ENCODE results near the gene CDH7.

Gene CDH7

DNA sequence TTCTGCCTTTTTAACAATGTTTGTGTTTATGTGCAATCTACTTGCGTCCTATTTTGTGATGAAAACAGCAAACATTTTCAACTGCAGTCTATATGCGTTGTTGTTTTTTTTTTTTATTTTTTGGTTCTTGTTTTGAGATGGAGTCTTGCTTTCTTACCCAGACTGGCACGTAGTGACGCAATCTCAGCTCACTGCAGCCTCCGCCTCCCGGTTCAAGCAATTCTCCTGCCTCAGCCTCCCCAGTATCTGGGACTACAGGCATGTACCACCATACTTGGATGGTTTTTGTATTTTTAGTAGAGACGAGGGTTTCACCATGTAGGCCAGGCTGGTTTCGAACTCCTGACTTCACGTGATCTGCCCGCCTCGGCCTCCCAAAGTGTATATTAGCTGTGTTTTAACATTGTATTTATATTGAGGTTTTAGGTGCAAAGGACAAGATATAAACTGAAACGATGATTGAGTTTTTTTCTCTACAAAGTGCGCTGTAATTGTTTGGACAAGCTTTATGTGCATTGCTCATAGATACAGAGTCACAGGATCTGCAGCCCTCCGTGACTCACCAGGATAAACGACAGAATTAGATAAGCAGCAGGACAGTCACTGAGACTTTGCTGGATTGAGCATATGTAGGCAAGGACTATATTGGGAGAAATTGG lies 17.4 kb downstream of the CDH7 start:
- DNase-seq (ENCODE audit: low spot score): no peak

DNA sequence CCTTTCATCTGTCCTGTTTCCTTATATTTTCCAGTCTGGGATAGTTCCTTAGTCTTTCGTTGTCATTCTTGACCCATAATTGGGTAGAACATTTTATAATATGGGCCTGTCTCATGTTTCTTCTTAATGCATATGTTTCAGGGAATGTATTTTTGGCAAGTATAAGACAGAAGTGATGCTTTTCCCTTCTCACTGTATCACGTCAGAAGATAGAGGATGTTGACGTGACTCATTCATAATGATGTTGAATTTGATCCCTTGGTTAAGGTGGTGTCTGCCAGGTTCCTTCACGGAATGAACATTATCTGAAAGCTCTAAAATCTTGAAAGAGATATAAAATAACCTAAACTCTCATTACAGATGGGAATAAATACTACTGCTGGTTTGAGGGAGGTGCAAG lies 18.8 kb downstream of the CDH7 start:
- no peak for DNase-seq (ENCODE audit: low spot score)

DNA sequence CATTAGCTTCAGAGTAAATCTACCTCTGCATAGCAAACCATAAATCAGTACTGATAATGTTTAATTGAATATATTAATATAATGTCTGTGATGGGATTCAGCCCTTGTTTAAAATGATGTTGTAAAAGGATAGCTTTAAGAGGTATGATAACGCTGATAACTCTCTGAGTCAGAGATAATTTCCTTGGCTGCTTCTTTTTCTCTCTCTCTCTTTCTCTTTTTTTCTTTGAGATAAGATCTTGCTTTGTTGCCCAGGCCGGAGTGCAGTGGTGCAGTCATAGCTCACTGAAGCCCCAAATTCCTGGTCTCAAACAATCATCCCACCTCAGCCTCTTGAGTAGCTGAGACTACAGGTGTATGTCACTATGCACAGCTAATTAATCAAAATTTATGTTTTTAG lies 35.7 kb downstream of the CDH7 start:
- no peak for DNase-seq (ENCODE audit: low spot score)

DNA sequence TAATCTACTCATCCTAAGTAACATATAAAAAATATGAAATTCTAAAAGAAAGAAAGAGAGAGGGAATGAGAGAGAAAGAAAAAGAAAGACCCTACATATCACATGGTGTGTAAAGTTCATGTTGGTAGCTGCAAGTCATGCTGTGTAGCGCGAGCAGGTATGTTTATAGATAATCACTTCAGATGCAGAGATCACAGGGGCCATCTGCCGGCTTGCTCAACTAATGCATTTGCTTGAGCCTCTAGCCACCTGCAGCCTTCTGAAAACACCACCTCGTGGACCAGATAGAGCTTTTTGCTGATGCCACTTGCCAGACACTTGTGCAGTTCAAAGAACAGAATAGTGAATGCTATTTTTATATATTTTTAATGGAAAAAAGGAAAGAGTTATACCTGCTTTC lies 37.6 kb downstream of the CDH7 start:
- no peak for DNase-seq (ENCODE audit: low spot score)

DNA sequence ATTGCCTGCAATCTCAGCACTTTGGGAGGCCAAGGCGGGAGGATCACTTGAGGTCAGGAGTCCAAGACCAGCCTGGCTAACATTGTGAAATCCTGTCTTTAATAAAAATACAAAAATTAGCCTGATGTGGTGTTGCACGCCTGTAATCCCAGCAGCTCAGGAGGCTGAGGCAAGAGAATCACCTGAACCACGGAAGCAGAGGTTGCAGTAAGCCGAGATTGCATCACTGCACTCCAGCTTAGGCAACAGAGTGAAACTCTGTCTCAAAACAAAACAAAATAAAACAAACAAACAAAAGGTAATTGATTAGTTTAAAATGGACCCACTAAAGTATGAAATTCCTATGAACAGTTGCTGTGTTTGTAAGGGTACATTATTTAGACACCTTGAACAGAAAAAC lies 39.8 kb downstream of the CDH7 start:
- DNase-seq (ENCODE audit: low spot score): no peak

DNA sequence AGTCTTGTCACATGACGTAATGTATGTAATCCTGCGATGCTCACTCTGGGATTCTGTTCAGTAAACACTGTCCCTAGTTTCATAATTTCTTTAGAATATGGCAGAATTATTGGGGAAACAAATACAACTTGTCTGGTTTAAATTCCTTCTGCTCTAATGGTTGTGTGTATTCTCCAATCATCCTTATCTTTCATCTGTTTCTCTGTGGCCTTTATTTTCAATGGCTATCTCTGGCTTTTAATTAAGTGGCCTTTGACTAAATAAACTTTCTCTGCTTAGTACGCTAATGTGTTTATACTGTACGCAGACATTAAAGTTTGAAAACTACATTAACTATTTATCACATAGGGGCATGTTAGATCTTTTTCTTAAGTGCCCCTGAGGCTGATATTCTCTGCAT lies 40.9 kb downstream of the CDH7 start:
- DNase-seq (ENCODE audit: low spot score): no peak

DNA sequence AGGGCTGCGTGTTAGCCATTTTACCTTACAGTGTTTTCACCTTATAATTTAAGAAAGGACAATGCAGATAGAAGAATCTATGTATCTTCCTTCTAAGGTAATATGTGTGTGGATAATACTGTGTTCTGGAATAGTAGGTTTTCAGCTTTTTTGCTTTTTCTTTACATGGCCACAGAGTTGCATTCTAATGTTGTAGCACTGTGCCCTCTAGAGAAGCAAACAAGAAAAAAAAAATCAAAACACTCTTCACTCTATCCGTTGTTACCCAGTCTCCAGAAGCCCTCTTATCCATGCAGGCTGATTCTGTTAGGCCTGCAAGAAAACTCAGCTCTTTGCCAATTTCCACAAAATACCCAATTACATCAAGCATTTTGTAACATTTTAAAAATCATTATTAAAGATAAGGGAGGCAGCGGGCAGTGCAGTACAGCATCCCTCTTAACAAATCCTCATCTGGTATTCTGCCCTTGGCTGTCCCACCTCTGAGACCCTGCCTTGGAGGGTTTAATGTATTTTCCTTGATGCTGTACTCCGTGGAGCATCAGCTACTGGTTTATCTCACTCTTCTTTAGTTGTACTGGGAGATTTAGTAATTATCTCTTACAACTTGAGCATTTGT lies 41.8 kb downstream of the CDH7 start:
- DNase-seq (ENCODE audit: low spot score): no peak

DNA sequence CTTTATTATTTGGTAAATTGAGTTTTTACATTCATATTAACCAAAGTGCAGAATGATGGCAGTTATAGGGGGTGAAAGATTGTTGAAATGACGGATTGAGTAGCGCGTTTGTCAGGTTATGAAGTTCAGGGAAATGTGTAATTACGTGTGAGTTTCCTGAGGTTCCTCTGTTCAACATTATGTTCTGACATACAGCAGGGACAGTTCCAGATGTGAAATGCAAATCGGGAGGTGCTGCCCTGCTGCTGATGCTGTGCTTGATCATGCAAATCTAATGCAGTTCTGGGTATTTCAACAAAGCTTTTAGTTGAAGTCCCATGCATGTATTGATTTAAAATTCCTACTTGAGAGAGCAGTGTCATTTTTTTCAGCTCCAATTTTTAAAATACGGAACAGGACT lies 57.9 kb downstream of the CDH7 start:
- no peak for DNase-seq (ENCODE audit: low spot score)

DNA sequence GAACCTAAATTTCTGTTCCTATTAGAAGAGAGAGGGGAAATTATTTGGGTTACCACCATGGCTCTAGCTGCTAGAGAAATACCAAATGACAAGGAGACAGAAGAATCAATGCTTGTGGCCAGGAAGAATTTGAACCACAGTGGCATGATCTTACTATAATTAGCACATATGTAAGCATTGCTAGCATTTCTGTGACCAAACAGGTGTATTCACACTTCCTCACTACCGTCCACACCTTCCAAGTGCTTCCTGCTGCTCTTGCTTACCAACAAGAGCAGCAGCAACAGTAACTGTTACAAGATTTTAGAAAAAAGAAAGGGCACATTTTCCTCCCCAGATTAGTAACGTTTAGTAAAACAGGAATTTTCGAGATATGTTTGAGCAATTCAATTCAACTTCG lies 60.5 kb downstream of the CDH7 start:
- no peak for DNase-seq (ENCODE audit: low spot score)

DNA sequence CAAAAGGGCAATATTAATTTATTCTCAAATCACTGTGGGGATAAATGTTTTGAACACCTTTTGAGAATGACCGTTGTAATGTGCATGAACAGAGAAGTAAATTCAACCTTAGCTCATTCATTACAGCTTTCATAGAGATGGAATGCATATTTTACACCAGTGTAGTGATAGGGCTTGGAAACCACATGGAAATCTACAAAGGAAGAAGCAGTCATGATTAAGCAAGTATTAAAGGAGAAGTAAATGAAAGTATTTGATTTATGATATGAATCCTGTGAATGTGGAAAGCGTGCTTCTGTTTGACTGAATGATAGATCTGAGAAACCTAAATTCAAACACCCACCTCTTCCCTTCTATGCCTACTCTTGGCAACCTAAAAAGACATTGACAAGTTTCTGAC lies 64.7 kb downstream of the CDH7 start:
- DNase-seq (ENCODE audit: low spot score): no peak

DNA sequence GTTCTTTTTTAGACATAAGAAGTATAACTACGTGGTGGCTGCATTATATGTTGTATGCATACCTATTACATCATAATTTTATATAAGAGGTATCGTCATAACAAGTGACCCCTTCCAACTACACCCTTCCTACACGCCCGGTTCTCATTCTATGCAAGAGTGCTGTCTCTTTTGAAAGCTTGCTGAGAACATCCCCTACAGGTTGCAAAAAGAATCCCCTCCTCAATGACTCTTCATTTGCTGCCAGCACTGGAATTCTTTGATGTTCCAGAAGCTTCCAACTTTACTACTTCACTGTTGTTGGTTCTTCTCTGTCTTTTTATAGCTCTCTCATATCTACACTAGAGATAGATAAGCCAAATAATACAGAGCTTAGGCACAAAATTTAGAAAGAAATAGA lies 66.4 kb downstream of the CDH7 start:
- DNase-seq (ENCODE audit: low spot score): no peak

DNA sequence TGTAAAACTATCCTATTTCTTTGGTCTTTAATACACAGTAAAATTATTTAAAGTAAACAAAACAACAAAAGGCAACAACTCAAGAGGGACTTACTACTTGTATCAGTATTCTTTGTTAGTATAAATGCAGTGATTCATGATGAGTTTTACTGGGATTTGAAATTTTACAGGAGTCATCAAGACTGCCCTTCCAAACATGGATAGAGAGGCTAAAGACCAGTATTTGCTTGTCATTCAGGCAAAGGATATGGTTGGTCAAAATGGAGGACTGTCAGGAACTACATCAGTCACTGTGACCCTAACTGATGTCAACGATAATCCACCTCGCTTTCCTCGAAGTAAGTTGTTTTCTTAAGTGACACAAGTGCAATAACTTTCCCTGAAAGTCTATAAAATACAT lies 71.1 kb downstream of the CDH7 start:
- DNase-seq (ENCODE audit: low spot score): no peak

DNA sequence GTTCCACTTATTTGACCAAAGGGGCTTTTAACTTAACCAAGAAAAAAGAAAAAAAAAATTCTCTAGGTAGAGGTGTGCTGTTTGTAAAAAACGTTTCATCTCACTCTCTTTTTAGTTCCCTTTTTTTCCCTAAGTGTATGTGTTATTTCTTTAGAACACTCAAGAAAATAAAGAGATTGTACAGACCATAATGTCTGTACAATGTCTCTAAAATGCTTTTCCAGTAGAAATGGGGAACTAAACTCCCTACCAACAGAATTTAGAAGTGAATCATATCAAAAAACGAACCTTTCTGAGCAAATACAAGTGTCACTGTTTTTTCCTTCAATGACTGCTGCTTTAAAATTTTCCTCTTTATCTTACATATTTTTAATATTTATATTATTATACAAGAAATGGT lies 72.0 kb downstream of the CDH7 start:
- no peak for DNase-seq (ENCODE audit: low spot score)

DNA sequence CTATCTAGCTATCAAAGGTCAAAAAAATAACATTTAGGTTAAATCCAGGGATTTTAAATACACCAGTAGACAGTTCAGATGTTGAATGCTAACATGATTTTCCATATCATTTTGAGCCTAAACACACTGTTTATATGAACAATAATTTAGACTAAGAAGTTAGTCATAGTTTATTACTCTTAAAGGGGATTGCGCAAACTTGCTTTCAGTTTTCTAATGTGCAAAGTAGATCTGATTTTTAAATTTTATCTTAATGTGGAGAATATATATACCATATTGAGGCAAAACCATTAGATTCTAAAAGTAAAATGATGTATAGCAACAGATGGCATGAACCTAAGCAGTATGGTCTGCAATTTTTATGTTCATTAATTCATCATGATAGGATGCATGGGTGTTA lies 76.6 kb downstream of the CDH7 start:
- DNase-seq (ENCODE audit: low spot score): no peak

DNA sequence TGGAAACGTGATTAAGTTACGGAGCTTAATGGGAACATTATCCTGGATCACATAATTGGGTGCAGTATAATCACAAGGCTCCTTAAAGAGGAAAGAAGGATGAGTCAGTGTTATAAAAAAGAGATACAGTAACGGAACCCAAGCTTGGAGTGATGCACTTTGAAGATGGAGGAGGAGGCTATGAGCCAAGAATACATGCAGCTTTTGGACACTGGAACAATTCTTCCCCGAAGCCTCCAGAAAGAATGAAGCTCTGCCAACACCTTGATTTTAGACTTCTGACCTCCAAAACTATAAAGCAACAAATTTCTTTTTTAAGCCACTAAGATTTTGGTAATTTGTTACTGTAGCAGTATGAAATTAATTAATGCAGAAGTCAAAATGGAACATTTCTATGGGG lies 85.1 kb downstream of the CDH7 start:
- no peak for DNase-seq (ENCODE audit: low spot score)

DNA sequence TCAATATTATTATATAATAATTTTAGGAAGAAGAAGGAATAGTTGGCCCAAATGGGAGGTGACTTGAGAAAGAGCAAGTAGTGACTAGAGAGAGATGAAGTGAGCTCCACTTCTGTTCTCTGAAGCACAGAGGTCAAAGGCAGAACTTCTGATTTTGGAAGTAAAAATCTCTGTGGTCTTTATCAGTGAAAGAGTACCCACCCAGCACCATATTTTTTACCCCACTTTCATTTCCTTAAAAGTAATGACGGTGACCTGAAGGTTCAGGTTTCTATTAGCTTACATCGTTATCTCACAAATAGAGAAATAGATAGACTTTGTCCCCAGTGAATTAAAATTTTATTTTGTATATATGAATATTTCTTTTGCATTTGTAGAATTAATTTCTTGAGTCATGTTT lies 95.3 kb downstream of the CDH7 start:
- DNase-seq (ENCODE audit: low spot score): no peak

DNA sequence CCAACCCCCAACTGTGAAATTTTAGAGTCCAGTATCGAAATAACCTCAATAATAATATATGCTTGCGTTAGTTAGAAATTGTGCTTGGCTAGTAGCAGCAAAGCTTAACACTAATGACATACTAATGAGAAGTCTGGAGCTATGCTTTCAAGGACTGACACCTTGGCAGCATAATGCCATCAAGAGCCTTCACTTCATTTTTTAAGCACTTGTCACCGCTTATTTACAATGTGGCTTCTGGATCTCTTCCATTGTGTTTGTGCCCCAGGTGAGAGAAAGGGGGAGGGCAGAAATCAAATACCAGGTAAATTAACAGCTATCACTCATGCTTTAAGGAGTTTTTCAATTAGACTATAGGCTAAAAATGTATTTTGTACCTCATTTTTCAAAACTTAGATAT lies 101.5 kb downstream of the CDH7 start:
- no peak for DNase-seq (ENCODE audit: low spot score)

DNA sequence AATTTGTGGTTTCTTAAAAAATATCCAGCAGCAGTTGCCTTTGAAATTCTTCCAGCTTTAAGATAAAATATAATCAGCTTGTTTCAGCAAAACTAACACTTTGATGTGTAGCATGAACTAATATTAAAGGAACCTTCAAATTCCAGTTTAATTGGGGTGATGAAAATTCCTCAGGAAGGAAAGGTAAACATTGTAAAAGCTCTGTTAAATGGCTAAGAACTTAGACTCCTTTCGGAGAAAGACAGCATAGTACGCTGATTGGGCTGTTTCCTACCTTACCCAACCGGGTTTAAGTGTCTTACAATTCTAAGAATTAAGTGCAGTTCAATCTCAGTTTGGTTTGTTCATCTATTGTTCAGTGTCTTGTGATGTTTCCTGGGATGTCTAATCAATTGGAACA lies 108.3 kb downstream of the CDH7 start:
- no peak for DNase-seq (ENCODE audit: low spot score)

DNA sequence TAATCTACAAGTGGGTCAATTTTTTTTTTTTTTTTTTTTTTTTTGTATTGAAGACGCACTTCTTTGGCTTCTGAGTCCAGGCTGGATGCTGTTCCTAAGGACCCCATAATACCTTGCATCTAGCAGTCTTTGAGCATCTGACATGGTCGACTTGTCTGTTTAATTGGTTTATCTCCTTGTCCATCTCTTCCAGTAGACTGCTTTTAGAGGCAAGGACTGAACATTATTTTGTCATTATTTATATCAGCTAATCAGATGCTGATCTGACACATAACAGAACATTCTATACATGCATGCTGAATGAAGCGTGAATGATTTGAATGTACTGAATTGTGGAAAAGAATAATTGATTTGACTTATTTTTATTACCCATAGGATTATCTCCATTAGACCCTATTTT lies 118.7 kb downstream of the CDH7 start:
- DNase-seq (ENCODE audit: low spot score): no peak

DNA sequence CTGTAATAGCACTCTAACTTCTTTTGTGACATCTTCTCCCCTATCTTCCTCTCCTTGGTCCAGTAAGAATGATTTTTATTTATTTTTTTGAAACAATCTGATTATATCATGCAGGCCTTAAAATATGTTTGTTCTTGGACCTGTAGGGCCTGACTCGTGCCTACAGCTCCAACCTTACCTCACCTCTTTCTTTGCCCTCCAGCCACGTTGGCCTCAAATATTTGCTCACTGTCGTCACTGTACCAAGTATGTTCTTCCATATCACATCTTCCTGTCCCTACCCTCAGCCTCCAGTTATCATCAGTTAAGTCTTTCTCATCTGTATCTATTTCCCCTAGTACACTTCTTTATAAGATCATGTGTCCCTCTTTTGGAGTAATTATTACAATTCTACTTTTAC lies 125.5 kb downstream of the CDH7 start:
- DNase-seq (ENCODE audit: low spot score): no peak

DNA sequence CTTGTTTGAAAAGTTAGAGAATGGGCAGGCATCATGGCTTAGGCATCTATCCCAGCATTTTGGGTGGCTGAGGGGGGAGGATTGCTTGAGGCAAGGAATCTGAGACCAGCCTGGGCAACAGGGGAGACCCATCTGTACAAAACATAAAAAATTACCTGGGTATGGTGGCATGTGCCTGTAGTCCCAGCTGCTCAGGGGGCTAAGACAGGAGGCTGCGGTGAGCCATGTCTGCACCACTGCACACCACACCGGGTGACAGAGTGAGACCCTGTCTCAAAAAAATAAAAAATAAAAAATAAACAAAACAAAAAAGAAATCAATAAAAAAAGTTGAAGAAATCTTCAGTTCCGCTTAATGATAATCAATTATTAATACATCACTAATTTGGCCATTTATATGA lies 146.5 kb downstream of the CDH7 start:
- no peak for DNase-seq (ENCODE audit: low spot score)

DNA sequence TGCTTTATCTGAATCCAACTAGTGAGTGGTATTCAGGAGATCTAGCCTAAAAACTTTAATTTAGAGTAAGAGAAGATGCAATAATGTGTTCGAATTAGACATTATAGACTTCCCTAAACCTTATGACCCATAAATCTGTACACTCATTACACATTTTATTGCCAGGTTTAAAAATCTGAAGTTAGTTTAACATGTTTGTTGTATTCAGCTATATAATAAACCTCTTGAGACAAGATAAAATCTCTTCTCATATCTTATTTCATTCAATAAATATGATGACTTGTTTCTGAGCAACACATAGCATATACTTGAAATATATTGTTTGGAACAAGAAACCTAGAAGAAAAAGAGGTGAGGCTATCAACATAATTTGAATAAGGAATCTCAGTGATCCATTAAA lies 150.7 kb downstream of the CDH7 start:
- no peak for DNase-seq (ENCODE audit: low spot score)

DNA sequence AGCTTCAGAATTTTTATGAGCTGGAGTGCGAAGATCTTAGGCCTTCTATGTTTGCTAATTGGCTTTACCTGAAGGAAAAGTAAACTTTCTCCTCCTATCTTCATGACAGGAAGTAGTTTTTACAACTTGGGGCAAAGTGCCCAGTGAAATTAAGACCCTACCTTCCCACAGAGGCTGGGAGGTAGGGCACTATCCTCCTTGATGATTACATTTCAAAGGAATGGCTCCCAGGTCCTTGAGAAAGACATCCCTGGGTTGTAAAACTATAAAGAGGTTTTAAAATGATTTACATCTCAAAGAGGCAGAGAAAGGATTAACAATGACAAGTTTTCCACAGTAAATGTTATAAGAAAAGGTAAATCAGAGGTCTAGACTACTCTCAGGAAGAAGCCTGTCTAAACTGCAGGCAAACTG lies 155.8 kb downstream of the CDH7 start:
- no peak for DNase-seq (ENCODE audit: low spot score)

DNA sequence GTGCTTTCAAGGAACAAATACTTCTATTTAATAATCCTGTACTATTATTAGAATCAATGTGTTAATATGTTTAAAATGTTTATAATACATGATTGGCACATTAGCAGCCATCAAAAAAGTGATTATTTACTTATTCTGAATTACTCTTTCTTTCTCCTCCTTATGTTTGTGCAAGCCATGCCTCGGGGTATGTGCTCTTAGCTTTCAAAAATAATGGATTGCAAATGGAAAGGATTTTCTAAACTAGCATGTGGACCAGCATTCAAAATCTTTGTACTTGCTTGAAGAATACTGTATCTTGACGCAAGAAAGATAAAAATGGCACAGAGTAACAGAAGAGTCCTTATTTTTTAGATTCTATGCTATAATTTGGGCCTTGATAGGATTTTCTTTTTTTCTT lies 156.5 kb downstream of the CDH7 start:
- no peak for DNase-seq (ENCODE audit: low spot score)

DNA sequence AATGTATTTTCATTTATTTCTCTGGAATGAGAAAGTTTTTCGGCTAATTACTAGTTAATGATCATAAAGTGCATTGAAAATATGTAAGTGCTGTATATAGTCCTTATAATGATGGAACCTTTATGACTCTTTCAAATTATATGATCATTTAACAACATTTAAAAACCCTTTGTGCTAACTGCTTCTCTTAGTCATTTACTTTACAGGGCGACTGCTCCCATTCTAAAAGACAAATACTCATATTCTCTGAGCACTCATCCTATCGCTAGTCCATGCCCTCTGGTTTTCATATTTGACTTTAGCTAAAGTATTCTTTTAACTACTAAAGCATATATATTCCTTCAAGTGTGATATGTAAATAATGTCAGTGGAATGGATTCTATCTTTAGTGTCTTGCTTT lies 168.2 kb downstream of the CDH7 start:
- DNase-seq (ENCODE audit: low spot score): no peak
